NCI-H2227 (cell line): ENCODE measurements around the gene P2RX1.
A peak's percentile ranks its signal among the peaks of the same experiment; 100 is the strongest.

ENCODE experiments used
- DNase-seq: peaks from one replicate; lab custom pipeline; 2025; ENCODE audit not compliant: unreplicated experiment; lab: John Stamatoyannopoulos, UW

The P2RX1 gene

DNA sequence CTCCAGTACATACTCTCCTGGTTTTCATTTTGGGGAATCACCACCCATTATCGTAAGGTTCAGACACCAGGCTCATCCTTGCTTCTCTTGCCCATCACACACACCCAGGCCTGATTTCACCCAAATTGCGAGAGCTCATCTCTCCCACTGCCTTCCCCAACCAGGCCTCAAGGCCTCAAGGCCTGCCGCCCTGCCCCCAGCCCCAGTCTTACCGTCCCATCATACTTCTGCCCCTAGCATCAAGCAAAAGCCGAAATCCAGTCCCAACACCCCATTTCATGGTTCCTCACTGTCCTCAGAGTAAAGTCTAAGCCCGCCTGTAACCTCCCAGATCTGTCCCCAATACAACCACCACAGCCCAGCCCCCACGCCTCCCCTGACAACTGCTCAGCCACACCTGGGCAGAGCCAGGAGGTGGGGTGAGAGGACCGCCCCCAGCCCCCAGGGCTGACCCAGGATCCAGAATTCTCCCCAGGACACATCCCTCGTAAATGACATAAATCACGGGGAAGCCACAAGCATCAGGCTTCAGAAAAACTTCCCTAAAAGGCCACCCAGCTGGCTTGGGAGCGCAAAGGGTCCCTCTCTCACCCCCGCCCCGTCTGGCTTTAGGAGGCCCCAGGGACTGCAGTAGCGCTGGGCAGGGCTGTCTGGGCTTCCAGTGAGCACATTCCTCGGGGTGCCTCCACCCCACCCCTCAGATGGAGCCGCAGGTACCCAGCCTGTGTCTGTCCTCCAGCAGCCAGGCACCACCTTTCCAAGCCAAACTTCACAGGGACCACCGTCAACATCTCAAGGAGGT lies 9.6 kb upstream of the P2RX1 start:
- DNase-seq: no peak

DNA sequence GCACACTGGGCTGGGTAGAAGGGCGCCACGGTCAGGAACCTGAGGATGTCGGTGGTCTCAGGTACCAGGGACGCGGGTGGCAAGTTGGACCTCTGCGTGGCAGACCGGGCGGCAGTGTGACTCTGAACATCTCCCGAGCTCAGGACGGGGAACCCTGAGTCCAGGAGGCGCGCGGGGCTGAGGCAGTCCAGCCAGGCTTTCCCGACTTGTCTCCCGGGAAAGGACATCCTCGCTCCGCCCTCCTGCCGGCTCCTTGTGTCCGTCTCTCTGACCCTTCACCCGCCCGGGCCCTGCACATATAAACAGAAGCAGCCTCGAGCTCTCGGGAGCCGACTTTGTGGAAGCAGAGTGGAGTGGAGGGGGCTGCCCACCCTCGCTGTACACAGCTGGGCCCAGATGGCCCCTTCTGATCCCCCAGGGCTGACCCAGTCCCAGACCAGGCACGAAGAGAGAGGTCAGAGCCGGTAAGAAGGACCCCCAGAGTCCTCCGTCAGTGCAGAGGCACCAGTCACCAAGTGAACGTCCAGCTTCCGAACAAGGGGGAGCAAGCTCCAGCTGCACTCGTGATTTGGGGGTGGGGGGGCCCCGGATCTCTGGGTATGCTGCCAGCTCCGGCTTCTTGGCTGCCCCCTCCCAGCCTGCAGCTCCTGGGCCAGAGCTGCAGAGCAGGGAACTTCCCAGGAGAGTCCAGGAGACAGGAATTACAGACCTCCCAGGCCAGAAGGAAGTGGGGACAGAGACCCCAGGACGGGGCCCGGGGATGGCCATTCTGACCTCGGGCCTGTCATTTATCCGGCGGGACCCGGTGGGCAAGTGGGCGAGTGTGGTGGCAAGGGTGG lies 8.5 kb upstream of the P2RX1 start:
- no peak for DNase-seq

GRCh38 chr17:3923466-3924190 lies 7.4 kb upstream of the P2RX1 start:
- no peak for DNase-seq

DNA sequence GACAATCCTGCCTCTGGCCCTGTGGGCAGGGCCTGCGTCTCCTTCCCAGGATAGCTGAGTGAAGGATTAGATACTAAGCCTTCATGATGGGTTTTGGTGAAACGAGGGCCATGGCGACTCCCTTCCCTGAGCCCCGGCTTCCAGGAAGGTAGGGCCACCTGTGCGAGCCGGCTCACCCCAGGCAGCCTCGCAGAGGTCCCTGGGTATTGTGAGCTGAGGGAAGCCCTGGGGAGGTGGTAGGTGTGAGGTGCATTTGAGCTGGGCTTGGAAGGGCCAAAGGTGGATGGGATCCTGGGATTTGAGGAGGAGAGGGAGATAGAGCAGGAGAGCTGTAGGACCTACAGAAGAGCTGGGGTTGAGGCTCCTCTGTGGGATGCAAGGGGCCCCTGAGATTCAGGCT lies 6.5 kb upstream of the P2RX1 start:
- no peak for DNase-seq

DNA sequence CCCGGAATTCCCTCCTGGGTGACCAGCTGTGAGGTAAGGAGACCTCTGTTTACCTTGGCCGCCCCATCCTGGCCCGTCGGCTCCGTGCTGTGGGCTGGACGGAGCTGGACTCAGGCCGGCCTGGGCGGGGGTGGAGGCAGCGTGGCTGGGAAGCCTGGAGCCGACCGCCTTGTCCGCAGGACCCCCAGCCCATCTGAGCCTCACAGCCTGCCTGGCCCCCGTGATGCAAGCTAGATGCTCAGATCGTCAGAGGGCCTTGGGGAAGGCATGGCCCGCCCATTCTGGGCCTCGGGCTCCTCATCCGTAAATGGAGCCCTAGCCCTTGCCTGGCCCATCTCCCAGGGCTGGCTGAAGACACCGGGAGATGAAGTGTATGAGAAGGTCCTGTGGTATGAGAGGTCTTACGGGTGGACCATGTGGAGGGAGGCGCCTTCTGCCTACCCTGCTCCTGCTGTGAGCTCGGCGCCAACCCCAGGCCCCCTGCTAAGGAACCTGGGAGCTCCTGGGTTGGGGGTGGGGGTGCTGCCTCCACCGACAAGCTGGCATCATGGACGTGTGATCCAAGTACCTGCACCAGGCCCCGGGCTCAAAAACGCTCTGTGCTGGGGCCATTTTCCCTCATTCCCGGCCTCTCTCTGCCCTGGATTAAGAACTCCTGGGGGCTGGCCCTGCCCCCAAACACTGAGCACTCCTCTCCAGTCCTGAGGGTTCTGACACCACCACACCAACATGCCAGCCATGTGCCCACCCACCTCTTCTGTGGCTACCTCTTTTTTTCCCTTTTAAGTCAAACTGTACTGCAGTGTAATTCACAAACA lies 5.4 kb upstream of the P2RX1 start:
- DNase-seq: no peak

- no peak for DNase-seq
Measured at GRCh38 chr17:3921006-3921405, 4.7 kb upstream of the P2RX1 start.

DNA sequence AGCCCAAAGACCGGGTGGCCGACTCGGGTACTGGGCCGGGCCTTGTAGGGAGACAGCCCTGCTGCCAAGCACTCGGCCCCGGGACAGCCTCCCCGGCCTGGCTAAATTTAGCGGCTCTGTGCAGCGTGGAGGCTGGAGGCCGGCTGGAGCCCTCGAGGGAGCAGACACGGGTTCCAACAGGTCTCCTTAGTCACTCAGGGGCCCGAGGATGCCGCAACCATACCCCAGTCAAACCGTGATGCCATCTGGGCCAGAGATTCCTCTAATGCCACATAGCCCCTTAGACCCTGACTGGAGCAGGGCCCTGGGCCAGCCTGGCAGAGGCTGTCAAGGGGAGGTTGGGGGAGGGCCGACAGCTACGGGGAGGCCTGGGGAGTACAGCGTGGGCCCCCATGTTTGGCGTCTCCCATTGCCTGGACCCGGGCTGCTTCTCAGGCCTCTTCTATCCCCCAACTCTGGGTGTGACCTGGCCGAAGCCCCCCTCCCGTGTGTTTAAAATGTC lies 2.9 kb upstream of the P2RX1 start:
- DNase-seq: no peak

GRCh38 chr17:3918372-3919122 lies 2.3 kb upstream of the P2RX1 start:
- DNase-seq: no peak

DNA sequence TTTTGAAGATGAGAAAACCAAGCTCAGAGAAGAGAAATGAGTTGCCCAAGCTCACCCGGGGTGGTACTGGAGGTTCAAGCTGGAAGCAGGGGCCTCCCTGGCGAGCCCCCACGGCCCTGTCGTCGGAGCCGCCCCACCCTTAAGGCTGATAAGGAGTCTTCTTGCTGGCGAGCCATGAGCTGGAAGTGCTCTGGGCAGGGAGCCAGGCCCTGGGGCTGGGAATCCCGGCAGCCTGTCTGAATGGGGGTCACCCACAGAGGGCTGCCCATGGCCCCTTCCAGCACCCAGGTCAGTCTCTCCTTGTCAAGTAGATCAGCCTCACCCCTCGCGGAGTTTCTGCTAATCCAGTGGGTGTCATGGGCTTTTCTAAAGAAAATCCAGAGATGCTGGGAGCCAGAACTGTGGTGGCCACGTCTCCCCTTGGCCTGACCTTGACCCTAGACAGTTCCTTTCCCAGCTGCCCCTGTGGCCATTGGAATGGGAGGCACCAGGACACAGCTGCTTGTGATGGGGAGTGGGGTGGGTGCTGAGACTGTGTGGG lies 1.2 kb upstream of the P2RX1 start:
- no peak for DNase-seq

GRCh38 chr17:3916825-3917224 lies 560 bp upstream of the P2RX1 start:
- no peak for DNase-seq

- no peak for DNase-seq
Measured at GRCh38 chr17:3915581-3915994, 677 bp downstream of the P2RX1 start.

GRCh38 chr17:3914312-3914670 lies 2.0 kb downstream of the P2RX1 start:
- no peak for DNase-seq

DNA sequence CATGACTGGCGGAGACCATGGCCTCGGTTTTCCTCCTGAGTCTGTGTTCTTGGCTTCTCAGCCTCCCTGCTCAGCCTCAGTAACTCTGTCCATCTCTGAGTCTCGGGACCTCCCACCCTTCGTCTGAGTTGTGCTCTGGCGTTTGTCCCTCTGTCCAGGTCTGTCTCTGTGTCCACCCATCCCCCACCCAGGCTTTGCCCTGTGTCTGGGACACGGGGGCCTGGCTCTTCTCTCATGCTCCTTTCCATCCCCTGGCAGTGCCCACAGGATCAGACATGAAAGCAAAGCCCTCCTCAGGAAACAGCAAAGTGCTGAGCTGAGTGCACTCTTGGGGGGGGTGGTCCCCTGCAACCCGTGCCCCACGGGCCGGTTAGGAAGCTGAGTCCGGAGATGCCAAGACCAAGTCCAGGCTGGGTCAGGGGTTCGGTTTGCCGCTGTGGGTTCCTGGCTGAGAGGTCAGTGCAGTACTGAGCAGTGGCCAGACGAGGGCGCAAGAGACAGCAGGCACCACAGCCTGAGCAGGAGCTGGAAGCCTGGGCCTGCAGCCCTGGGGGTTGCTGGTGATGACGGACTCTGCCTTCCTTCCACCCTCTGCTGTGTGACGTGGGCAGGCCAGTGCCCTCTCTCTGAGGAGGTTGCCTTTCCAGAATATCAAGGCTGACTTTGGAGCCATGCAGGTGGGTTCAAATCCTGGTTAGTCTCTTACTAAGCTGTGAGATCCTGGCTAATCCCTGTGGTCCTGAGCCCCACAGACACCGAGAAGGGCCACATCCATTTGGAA lies 2.5 kb downstream of the P2RX1 start:
- DNase-seq: peak; percentile 69

DNA sequence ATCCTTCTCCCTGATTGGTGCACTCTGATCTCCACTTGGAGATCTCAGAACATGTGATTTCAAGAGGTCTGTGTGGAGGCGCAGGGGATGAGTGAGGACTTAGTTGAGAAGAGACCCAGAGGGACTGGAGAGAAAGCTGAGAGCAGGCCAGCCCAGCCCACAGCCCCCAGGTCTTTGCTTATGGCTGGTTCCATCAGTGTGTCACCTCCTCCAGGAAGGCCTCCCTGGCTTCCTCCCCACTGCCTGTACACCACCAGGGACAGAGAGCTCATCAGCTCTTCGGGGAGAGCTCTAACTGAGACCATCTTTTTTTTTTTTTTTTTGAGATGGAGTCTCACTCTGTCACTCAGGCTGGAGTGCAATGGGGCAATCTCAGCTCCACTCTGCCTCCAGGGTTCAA lies 3.4 kb downstream of the P2RX1 start:
- no peak for DNase-seq

GRCh38 chr17:3911271-3912053 lies 4.8 kb downstream of the P2RX1 start:
- peak; percentile 10 for DNase-seq

- DNase-seq: no peak
Measured at GRCh38 chr17:3910420-3911270, 5.6 kb downstream of the P2RX1 start.

DNA sequence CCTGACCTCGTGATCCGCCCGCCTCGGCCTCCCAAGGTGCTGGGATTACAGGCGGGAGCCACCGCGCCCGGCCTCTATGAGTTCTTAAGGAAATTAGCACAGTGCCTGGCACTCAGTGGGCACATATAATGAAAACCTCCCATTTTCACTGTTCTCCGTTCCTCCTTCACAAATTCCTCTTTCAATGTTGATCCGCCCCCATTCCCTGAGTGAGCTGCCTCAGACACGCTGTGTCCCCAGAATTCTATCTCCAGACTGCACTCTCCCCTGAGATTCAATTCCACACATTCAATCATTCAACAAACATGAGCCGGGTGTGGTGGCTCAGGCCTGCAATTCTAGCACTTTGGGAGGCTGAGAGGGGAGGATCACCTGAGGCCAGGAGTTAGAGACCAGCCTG lies 7.0 kb downstream of the P2RX1 start:
- DNase-seq: no peak
